ENCODE measurements around the gene UNKL. TPM values are rescaled to one million over a fixed set of nuclear protein-coding genes. Genes with fewer than 3 reads are reported as not detected.

UNKL gene
- total and polyA plus RNA-seq, 2 of the 8 experiments (the other 6 are each of a cell fraction or from before 2014, with no cell fraction given), result 25.1 to 31.8 TPM

- TF ChIP-seq JUND (IDR thresholded peaks at IDR 0.05; ENCODE audit: low read length), result 0 out of 2 replicates have a peak, but pooled peaks have one; percentile 9
- TF ChIP-seq EZH2 (IDR thresholded peaks at IDR 0.05; ENCODE audit: low read depth, low read length, severe bottlenecking), result no peak
- no peak for TF ChIP-seq SIN3A (conservative IDR thresholded peaks at IDR 0.05 in 1 of 2, IDR thresholded peaks at IDR 0.05 in 1 of 2; ENCODE audit: low read depth in 1 of 2, low read length in 2 of 2)
- peak; percentile 98 for TF ChIP-seq BACH1 (IDR thresholded peaks at IDR 0.05; ENCODE audit: low read length)
- no peak for TF ChIP-seq USF2 (IDR thresholded peaks at IDR 0.05; ENCODE audit: low read length)
- TF ChIP-seq CBX5 (IDR thresholded peaks at IDR 0.05; ENCODE audit: low read depth, low read length), result no peak
- no peak for TF ChIP-seq SP4 (IDR thresholded peaks at IDR 0.05; ENCODE audit: low read length)
- no peak for TF ChIP-seq PHF8 (conservative IDR thresholded peaks at IDR 0.05; ENCODE audit: low read depth, low read length)
- no peak for TF ChIP-seq HDAC6 (IDR thresholded peaks at IDR 0.05; ENCODE audit: low read depth, low read length)
- no peak for TF ChIP-seq KDM5A (IDR thresholded peaks at IDR 0.05; ENCODE audit: low read length)
- TF ChIP-seq POLR2AphosphoS5 (IDR thresholded peaks at IDR 0.05; ENCODE audit: low read depth, low read length), result no peak; the same call in 1 of the 2 replicates
Observed at GRCh38 chr16:1378804-1379303, 35.6 kb downstream of the UNKL start (continued).
